GM23338 (cell line): ENCODE measurements around the gene CFAP299. TPM values are rescaled to one million over a fixed set of nuclear protein-coding genes. Genes with fewer than 3 reads are reported as not detected.
A peak's percentile ranks its signal among the peaks of the same experiment; 100 is the strongest.

Experiments used
- ATAC-seq: fragments of 200-7000 bp; cut with Tn5 transposase; 3 replicates; pipeline ENCODE4 v1.9.1; 2020
- DNase-seq: peaks from one replicate; pipeline ENCODE4 v3.0.0-alpha.2; 2015; ENCODE audit warnings: low spot score
- H2AFZ ChIP-seq: fragments of 200-600 bp; sonication (generic); 2 replicates; pipeline ENCODE4 v1.8.0; 2016; ENCODE audit warnings: antibody characterized with exemption, mild to moderate bottlenecking, moderate library complexity
- H3F3A ChIP-seq: fragments of 200-600 bp; sonication (generic); replicated peaks from 2 replicates; pipeline ENCODE4 v1.8.0; 2017; ENCODE audit warnings: antibody characterized with exemption, mixed run types, low read depth
- H3K27ac ChIP-seq: fragments of 200-600 bp; sonication (generic); 2 replicates; pipeline ENCODE4 v1.6.1; 2016; ENCODE audit warnings: low read depth
- H3K27me3 ChIP-seq: fragments of 200-600 bp; sonication (generic); 2 replicates; pipeline ENCODE4 v1.8.0; 2016; ENCODE audit warnings: mild to moderate bottlenecking, mixed run types, moderate library complexity; ENCODE audit not compliant: insufficient read depth
- H3K36me3 ChIP-seq: fragments of 200-600 bp; sonication (generic); 2 replicates; pipeline ENCODE4 v1.8.0; 2016; ENCODE audit warnings: mild to moderate bottlenecking; ENCODE audit not compliant: insufficient read depth
- H3K4me1 ChIP-seq: fragments of 200-600 bp; sonication (generic); 2 replicates; pipeline ENCODE4 v1.8.0; 2016; ENCODE audit warnings: mild to moderate bottlenecking, moderate library complexity; ENCODE audit not compliant: insufficient read depth
- H3K4me2 ChIP-seq: fragments of 200-600 bp; sonication (generic); 2 replicates; pipeline ENCODE4 v1.7.1; 2017; ENCODE audit warnings: mixed run types
- H3K4me3 ChIP-seq: fragments of 200-600 bp; sonication (generic); 2 replicates; pipeline ENCODE4 v1.6.1; 2016; ENCODE audit warnings: mixed run types
- H3K79me2 ChIP-seq: fragments of 200-600 bp; sonication (generic); replicated peaks from 2 replicates; pipeline ENCODE4 v1.8.0; 2017; ENCODE audit warnings: mild to moderate bottlenecking; ENCODE audit not compliant: insufficient read depth
- H3K9me2 ChIP-seq: fragments of 200-600 bp; sonication (generic); 2 replicates; pipeline ENCODE4 v1.8.0; 2017; ENCODE audit not compliant: insufficient read depth
- H4K20me1 ChIP-seq: fragments of 200-600 bp; sonication (generic); replicated peaks from 2 replicates; pipeline ENCODE4 v1.8.0; 2017; ENCODE audit warnings: mild to moderate bottlenecking; ENCODE audit not compliant: insufficient read depth
- H3K27ac Mint-ChIP-seq: 2 replicates; pipeline ENCODE4 v1.8.0; 2020; ENCODE audit warnings: inconsistent platforms, mild to moderate bottlenecking, moderate library complexity, mixed read lengths
- H3K27me3 Mint-ChIP-seq: 3 replicates; pipeline ENCODE4 v1.8.0; 2022; ENCODE audit warnings: low read depth, mild to moderate bottlenecking, moderate library complexity, mixed read lengths, inconsistent platforms; ENCODE audit not compliant: insufficient read depth, poor library complexity
- H3K36me3 Mint-ChIP-seq: 3 replicates; pipeline ENCODE4 v1.8.0; 2021; ENCODE audit warnings: low read depth, mild to moderate bottlenecking, inconsistent platforms, moderate library complexity, mixed read lengths
- H3K4me1 Mint-ChIP-seq: 3 replicates; pipeline ENCODE4 v1.8.0; 2020; ENCODE audit warnings: mild to moderate bottlenecking, inconsistent platforms, mixed read lengths
- H3K4me3 Mint-ChIP-seq: 3 replicates; pipeline ENCODE4 v1.8.0; 2021; ENCODE audit warnings: moderate library complexity, mild to moderate bottlenecking, inconsistent platforms, mixed read lengths
- H3K9me3 Mint-ChIP-seq: 3 replicates; pipeline ENCODE4 v1.8.0; 2020; ENCODE audit warnings: moderate library complexity, mild to moderate bottlenecking, inconsistent platforms, mixed read lengths
- CREB1 ChIP-seq: fragments of 250-450 bp; sonication (Bioruptor Pico); IDR thresholded peaks from 2 replicates; pipeline ENCODE4 v1.5.0; 2020; ENCODE audit warnings: low read depth, mild to moderate bottlenecking, moderate library complexity
- ETS1 ChIP-seq: IDR thresholded peaks from 2 replicates; pipeline ENCODE4 v1.6.1; 2016; ENCODE audit warnings: antibody characterized with exemption
- EZH2phosphoT487 ChIP-seq: fragments of 200-600 bp; sonication (generic); IDR thresholded peaks from one replicate; pipeline ENCODE4 v1.8.1; 2018; ENCODE audit warnings: antibody characterized with exemption; ENCODE audit not compliant: unreplicated experiment
- JUNB ChIP-seq: IDR thresholded peaks from one replicate; pipeline ENCODE4 v1.6.1; 2016; ENCODE audit warnings: antibody characterized with exemption; ENCODE audit not compliant: unreplicated experiment
- NANOG ChIP-seq: IDR thresholded peaks from 2 replicates; pipeline ENCODE4 v1.6.1; 2016; ENCODE audit warnings: antibody characterized with exemption, borderline replicate concordance
- POLR2AphosphoS5 ChIP-seq: IDR thresholded peaks from 2 replicates; pipeline ENCODE4 v1.6.1; 2016; ENCODE audit warnings: antibody characterized with exemption, low read depth
- ZNF114 ChIP-seq: fragments of 250-450 bp; sonication (Bioruptor Pico); IDR thresholded peaks from 2 replicates; pipeline ENCODE4 v1.5.0; 2020; ENCODE audit warnings: mild to moderate bottlenecking, moderate library complexity
- ZNF331 ChIP-seq: fragments of 250-450 bp; sonication (Bioruptor Pico); IDR thresholded peaks from 2 replicates; pipeline ENCODE4 v1.5.0; 2020; ENCODE audit warnings: low read depth, mild to moderate bottlenecking, moderate library complexity
- ZNF462 ChIP-seq: fragments of 250-450 bp; sonication (Bioruptor Pico); IDR thresholded peaks from 2 replicates; pipeline ENCODE4 v1.5.0; 2020; ENCODE audit warnings: mild to moderate bottlenecking, moderate library complexity
- polyA plus RNA-seq: library from polyadenylated mRNA; unstranded; fragments of >200 nt; fragmentation: Nextera tagmentation; extraction: Ambion mirVana; gene quantifications from 2 replicates; pipeline ENCODE4 v1.2.1, GENCODE V29; 2016
- total RNA-seq: library from RNA; depleted of rRNA; stranded (reverse); fragments of >200 nt; shearing (Covaris generic); gene quantifications from 2 replicates; pipeline ENCODE4 v1.2.3, GENCODE V29; 2014

CFAP299 gene
- total and polyA plus RNA-seq, 2 experiments from 2014 or later: not detected

- peaks cover 13% of the 10 kb centered on the region for H3K9me3 Mint-ChIP-seq
- no peak overlapping the region for H3K4me2 ChIP-seq
- ATAC-seq (no peak), DNase-seq (no peak)
- no peak overlapping the region for H3K4me3 Mint-ChIP-seq
- H3K27ac ChIP-seq: no peak overlapping the region
- H3K27me3 ChIP-seq: no peaks in the 10 kb centered on the region
- peaks cover 35% of the 10 kb centered on the region for H3K4me1 ChIP-seq
- H3K4me1 Mint-ChIP-seq: peaks cover 41% of the 10 kb centered on the region
- H3K27me3 Mint-ChIP-seq: peaks cover 6% of the 10 kb centered on the region
- no peaks in the 10 kb centered on the region for H3K9me2 ChIP-seq
- H4K20me1 ChIP-seq: no peaks in the 10 kb centered on the region
- no peaks in the 10 kb centered on the region for H3K36me3 ChIP-seq
- no peak overlapping the region for H2AFZ ChIP-seq
- H3F3A ChIP-seq: no peaks in the 10 kb centered on the region
- TF ChIP-seq CREB1 (CRISPR knock-in tag) (no peak), ZNF462 (CRISPR knock-in tag) (no peak), POLR2AphosphoS5 (no peak), EZH2phosphoT487 (no peak)
- H3K79me2 ChIP-seq: no peaks in the 10 kb centered on the region
- H3K4me3 ChIP-seq: no peak overlapping the region
- no peak overlapping the region for H3K27ac Mint-ChIP-seq
- H3K36me3 Mint-ChIP-seq: peaks cover 4% of the 10 kb centered on the region; the same call in 1 of the 3 replicates
These were observed 30.1 kb upstream of the CFAP299 start for GRCh38 chr4:80305466-80305865.

- peaks cover 4% of the 10 kb centered on the region; the same call in 1 of the 3 replicates for H3K36me3 Mint-ChIP-seq
- no peak overlapping the region for H3K27ac ChIP-seq
- peak overlapping the region; percentile 36; the same call in 1 of the 2 replicates for H3K4me2 ChIP-seq
- no peak for TF ChIP-seq ZNF114
- no peak for TF ChIP-seq CREB1 (CRISPR knock-in tag)
- no peak for TF ChIP-seq POLR2AphosphoS5
- no peak for TF ChIP-seq EZH2phosphoT487
- no peak for TF ChIP-seq ZNF331
- TF ChIP-seq JUNB: no peak
- TF ChIP-seq ETS1: no peak
- no peak for TF ChIP-seq NANOG
These were observed 29.3 kb upstream of the CFAP299 start for GRCh38 chr4:80306260-80306659.

More at GRCh38 chr4:80306260-80306659, 29.3 kb upstream of the CFAP299 start:
- H3F3A ChIP-seq: no peaks in the 10 kb centered on the region
- no peaks in the 10 kb centered on the region for H4K20me1 ChIP-seq
- H3K4me3 Mint-ChIP-seq: no peak overlapping the region
- H3K27me3 ChIP-seq: no peaks in the 10 kb centered on the region
- peaks cover 13% of the 10 kb centered on the region for H3K9me3 Mint-ChIP-seq
- peaks cover 35% of the 10 kb centered on the region for H3K4me1 ChIP-seq
- peak overlapping the region; percentile 38; the same call in 1 of the 2 replicates for H3K27ac Mint-ChIP-seq
- ATAC-seq (no peak), DNase-seq (no peak)
- H3K4me1 Mint-ChIP-seq: peaks cover 41% of the 10 kb centered on the region
- H3K27me3 Mint-ChIP-seq: peaks cover 6% of the 10 kb centered on the region
- H3K9me2 ChIP-seq: no peaks in the 10 kb centered on the region
- H2AFZ ChIP-seq: no peak overlapping the region
- no peaks in the 10 kb centered on the region for H3K36me3 ChIP-seq
- no peaks in the 10 kb centered on the region for H3K79me2 ChIP-seq
- no peak overlapping the region for H3K4me3 ChIP-seq
